Naive thymus-derived CD4-positive, alpha-beta T cell (primary cell): ENCODE data around the gene GRM8. TPM values are rescaled to one million over a fixed set of nuclear protein-coding genes. Genes with fewer than 3 reads are reported as not detected.

Source experiments
- ATAC-seq: fragments of 150-1000 bp; cut with Tn5 transposase; 2 replicates; pipeline ENCODE4 v1.10.0; 2021; ENCODE audit warnings: mild to moderate bottlenecking, moderate library complexity
- CTCF ChIA-PET: fragments of 350-600 bp; sonication (Branson Sonifier 250); formaldehyde crosslinking; loops from one replicate; lab custom pipeline; 2021; ENCODE audit warnings: antibody characterized with exemption; lab: Charles Lee
- POLR2A ChIA-PET: fragments of 350-600 bp; sonication (Branson Sonifier 250); formaldehyde crosslinking; loops from one replicate; lab custom pipeline; 2021; ENCODE audit warnings: antibody characterized with exemption, inconsistent platforms; lab: Charles Lee
- DNase-seq, 9 donors: peaks; one replicate each; pipeline versions ENCODE4 v3.0.0 to v3.0.0-alpha.2; 2020 to 2022; ENCODE audit warnings: mixed read lengths in 1 of 9
- H3K27ac ChIP-seq: one replicate; pipeline ENCODE4 v1.7.0; 2013; ENCODE audit warnings: mild to moderate bottlenecking, low read depth, low read length, moderate library complexity
- H3K27me3 ChIP-seq, 2 donors: one replicate each; pipeline ENCODE4 v1.7.0; 2013; ENCODE audit warnings: low read length in 2 of 2, mild to moderate bottlenecking in 2 of 2, moderate library complexity in 2 of 2; ENCODE audit not compliant: control insufficient read depth in 2 of 2, insufficient read depth in 2 of 2
- H3K36me3 ChIP-seq, 3 experiments: 1 replicate in 2 of 3; 2 replicates in 1 of 3; pipeline ENCODE4 v1.7.0; 2013; ENCODE audit warnings: low read length in 3 of 3, mild to moderate bottlenecking in 3 of 3, moderate library complexity in 1 of 3; ENCODE audit not compliant: insufficient read depth in 3 of 3, control insufficient read depth in 2 of 3
- H3K4me1 ChIP-seq, 2 donors: one replicate each; pipeline ENCODE4 v1.7.0; 2013; ENCODE audit warnings: low read length in 2 of 2, mild to moderate bottlenecking in 2 of 2, moderate library complexity in 1 of 2; ENCODE audit not compliant: control insufficient read depth in 2 of 2, insufficient read depth in 2 of 2
- H3K4me3 ChIP-seq: 2 replicates; pipeline ENCODE4 v1.7.0; 2013; ENCODE audit warnings: mild to moderate bottlenecking, low read length
- H3K9me3 ChIP-seq, 3 experiments: 1 replicate in 2 of 3; 2 replicates in 1 of 3; pipeline ENCODE4 v1.7.0; 2013; ENCODE audit warnings: low read length in 3 of 3; ENCODE audit not compliant: control insufficient read depth in 2 of 3
- H3K27ac Mint-ChIP-seq, 9 donors: one replicate each; pipeline ENCODE4 v1.8.0; 2020 to 2022; ENCODE audit warnings: mixed read lengths in 9 of 9, mild to moderate bottlenecking in 8 of 9, moderate library complexity in 5 of 9, inconsistent platforms in 2 of 9
- H3K27me3 Mint-ChIP-seq, 5 donors: one replicate each; pipeline ENCODE4 v1.8.0; 2021 to 2022; ENCODE audit warnings: mixed read lengths in 5 of 5, mild to moderate bottlenecking in 1 of 5
- H3K36me3 Mint-ChIP-seq, 5 donors: one replicate each; pipeline ENCODE4 v1.8.0; 2020 to 2022; ENCODE audit warnings: mixed read lengths in 5 of 5, mild to moderate bottlenecking in 3 of 5, inconsistent platforms in 1 of 5
- H3K4me1 Mint-ChIP-seq, 7 donors: one replicate each; pipeline ENCODE4 v1.8.0; 2020 to 2022; ENCODE audit warnings: mixed read lengths in 7 of 7, mild to moderate bottlenecking in 3 of 7, inconsistent platforms in 1 of 7
- H3K4me3 Mint-ChIP-seq, 10 donors: one replicate each; pipeline ENCODE4 v1.8.0; 2020 to 2022; ENCODE audit warnings: mild to moderate bottlenecking in 10 of 10, mixed read lengths in 10 of 10, moderate library complexity in 6 of 10, inconsistent platforms in 2 of 10
- H3K9me3 Mint-ChIP-seq, 11 donors: one replicate each; pipeline ENCODE4 v1.8.0; 2020 to 2022; ENCODE audit warnings: mixed read lengths in 11 of 11, mild to moderate bottlenecking in 4 of 11, inconsistent platforms in 1 of 11, moderate library complexity in 1 of 11
- intact Hi-C, 2 donors: fragments of 100-400 bp; cut with micrococcal nuclease; formaldehyde crosslinking; loops; one replicate each; pipeline ENCODE4 v1.15.1; 2023
- polyA plus RNA-seq, 2 donors: library from polyadenylated mRNA; unstranded; fragments of 300-500 nt; fragmentation: Illumina TruSeq; gene quantifications; one replicate each; pipeline ENCODE4 v1.2.3, GENCODE V29; 2021
- total RNA-seq, 6 experiments: library from RNA in 5 of 6; stranded (reverse) in 5 of 6; gene quantifications; 1 replicate in 5 of 6; 2 replicates in 1 of 6; pipeline ENCODE4 v1.2.3 and lab custom pipeline; 2021 to 2026

Gene GRM8
- total and polyA plus RNA-seq, 7 experiments from 2014 or later, result not detected

DNA sequence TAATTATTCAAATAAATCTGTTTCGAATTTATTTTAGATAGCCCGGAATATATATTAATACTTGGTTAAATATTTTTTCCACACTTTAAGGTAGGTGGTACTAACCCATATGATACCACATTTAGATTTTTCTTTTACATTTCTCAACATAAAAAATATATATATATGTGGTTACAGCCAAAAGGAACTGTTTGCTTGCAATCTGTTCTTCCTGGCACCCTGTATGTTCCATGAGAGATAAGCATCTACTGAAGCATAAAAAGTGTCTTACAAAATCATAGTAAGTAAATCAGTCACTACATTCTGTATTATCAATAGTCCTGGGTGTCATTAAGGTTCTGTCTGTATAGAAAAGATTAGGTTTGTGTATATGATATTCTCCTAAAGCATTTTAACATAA is 726.8 kb downstream of the GRM8 start:
- intact Hi-C loops, result no loop called here
- Histone ChIP-seq H3K36me3 (no peaks in the 10 kb centered on the region), H3K9me3 (no peaks in the 10 kb centered on the region), H3K4me3 (no peak overlapping the region), H3K27me3 (no peaks in the 10 kb centered on the region), H3K4me1 (no peaks in the 10 kb centered on the region), H3K27ac (no peak overlapping the region)
- peaks cover 0 to 20% (median 4%) of the 10 kb centered on the region in 11 donors for H3K9me3 Mint-ChIP-seq
- no peaks in the 10 kb centered on the region for H3K36me3 Mint-ChIP-seq
- POLR2A ChIA-PET, result no interaction called here
- H3K4me3 Mint-ChIP-seq, result no peak overlapping the region
- H3K27ac Mint-ChIP-seq, result no peak overlapping the region
- no peaks in the 10 kb centered on the region for H3K4me1 Mint-ChIP-seq
- no peaks in the 10 kb centered on the region for H3K27me3 Mint-ChIP-seq
- no peak for ATAC-seq
- CTCF ChIA-PET, result no interaction called here
- no peak for DNase-seq

DNA sequence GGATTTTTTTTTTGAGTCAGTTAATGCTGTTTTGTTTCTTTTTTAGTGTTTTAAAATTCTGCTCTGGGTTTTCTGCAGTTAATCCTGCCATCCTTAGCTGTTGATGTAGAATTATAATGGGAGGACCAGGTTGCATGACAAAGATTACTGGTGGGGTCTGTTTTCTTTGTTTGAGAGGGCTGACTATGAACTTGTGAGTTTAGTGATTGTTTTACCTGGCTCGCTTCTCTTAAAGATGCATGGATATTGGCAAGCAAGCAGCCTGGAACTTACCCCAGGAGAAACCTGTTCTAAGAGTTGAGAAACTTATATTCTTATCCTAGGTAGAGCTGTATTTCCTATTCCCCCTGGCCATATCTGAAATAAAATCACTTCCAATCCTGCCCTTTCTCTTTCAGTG is 727.8 kb downstream of the GRM8 start:
- Mint-ChIP-seq H3K27ac (no peak overlapping the region), H3K9me3 (peaks cover 0 to 20% (median 5%) of the 10 kb centered on the region in 11 donors), H3K4me1 (no peaks in the 10 kb centered on the region), H3K36me3 (no peaks in the 10 kb centered on the region), H3K4me3 (no peak overlapping the region), H3K27me3 (no peaks in the 10 kb centered on the region)
- ChIA-PET POLR2A (no interaction called here), CTCF (no interaction called here)
- intact Hi-C loops, result no loop called here
- no peak overlapping the region for H3K4me3 ChIP-seq
- H3K4me1 ChIP-seq, result no peaks in the 10 kb centered on the region
- ATAC-seq, result no peak
- no peak overlapping the region for H3K27ac ChIP-seq
- no peaks in the 10 kb centered on the region for H3K36me3 ChIP-seq
- no peaks in the 10 kb centered on the region for H3K9me3 ChIP-seq
- no peak for DNase-seq
- H3K27me3 ChIP-seq, result no peaks in the 10 kb centered on the region

DNA sequence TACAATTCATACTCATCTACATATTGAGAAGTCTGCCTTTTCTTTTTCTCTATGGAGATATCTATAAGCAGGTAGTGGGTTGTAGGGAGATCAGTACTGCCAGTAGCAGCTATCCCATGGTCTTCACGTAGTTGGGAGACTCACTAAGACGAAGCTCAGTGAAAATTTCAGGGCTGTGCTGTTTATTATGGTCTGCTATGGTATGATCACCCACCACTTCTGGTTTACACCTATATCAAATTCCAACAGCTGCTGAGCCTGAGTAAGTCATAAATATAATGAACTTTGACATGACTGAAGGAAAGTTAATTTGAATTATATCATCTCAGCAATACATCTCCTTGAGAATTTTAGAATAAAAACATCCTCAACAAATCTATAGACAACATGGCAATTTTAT is 741.7 kb downstream of the GRM8 start:
- DNase-seq, result no peak
- Histone ChIP-seq H3K4me3 (no peak overlapping the region), H3K4me1 (no peaks in the 10 kb centered on the region), H3K27me3 (no peaks in the 10 kb centered on the region), H3K36me3 (no peaks in the 10 kb centered on the region), H3K9me3 (no peaks in the 10 kb centered on the region), H3K27ac (no peak overlapping the region)
- no peak for ATAC-seq
- CTCF ChIA-PET, result no interaction called here
- intact Hi-C loops, result no loop called here
- Mint-ChIP-seq H3K27ac (no peak overlapping the region), H3K9me3 (peaks cover 0 to 13% (median 4%) of the 10 kb centered on the region in 11 donors), H3K27me3 (no peaks in the 10 kb centered on the region), H3K4me1 (no peaks in the 10 kb centered on the region), H3K4me3 (no peak overlapping the region), H3K36me3 (no peaks in the 10 kb centered on the region)
- POLR2A ChIA-PET, result no interaction called here

DNA sequence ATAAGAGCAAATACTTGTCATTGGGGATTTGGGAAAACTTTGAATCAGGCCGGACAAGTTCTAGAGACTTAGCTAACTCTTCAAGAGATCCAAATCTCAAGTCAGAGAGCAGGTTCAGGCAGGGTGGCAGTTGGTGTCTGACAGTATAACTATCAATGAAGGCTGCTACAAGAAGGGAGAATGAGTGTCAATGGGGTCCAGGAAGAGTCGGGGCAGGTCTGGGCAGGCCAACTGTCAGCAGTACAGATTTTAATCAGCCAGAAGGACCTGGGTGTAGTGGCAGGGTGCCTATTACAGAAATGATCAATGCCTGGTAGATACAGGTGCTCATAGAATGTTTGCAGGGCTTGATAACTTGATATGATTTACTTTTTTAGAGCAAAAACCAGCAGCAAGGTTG is 751.1 kb downstream of the GRM8 start:
- no peaks in the 10 kb centered on the region for H3K36me3 Mint-ChIP-seq
- H3K27ac Mint-ChIP-seq, result no peak overlapping the region
- Histone ChIP-seq H3K4me3 (no peak overlapping the region), H3K36me3 (no peaks in the 10 kb centered on the region), H3K27me3 (no peaks in the 10 kb centered on the region), H3K4me1 (no peaks in the 10 kb centered on the region), H3K27ac (no peak overlapping the region), H3K9me3 (no peaks in the 10 kb centered on the region)
- CTCF ChIA-PET, result no interaction called here
- ATAC-seq, result no peak
- POLR2A ChIA-PET, result no interaction called here
- no peak for DNase-seq
- H3K4me3 Mint-ChIP-seq, result no peak overlapping the region
- H3K27me3 Mint-ChIP-seq, result no peaks in the 10 kb centered on the region
- intact Hi-C loops, result no loop called here
- no peaks in the 10 kb centered on the region for H3K4me1 Mint-ChIP-seq
- H3K9me3 Mint-ChIP-seq, result peaks cover 0 to 20% (median 2%) of the 10 kb centered on the region in 11 donors

DNA sequence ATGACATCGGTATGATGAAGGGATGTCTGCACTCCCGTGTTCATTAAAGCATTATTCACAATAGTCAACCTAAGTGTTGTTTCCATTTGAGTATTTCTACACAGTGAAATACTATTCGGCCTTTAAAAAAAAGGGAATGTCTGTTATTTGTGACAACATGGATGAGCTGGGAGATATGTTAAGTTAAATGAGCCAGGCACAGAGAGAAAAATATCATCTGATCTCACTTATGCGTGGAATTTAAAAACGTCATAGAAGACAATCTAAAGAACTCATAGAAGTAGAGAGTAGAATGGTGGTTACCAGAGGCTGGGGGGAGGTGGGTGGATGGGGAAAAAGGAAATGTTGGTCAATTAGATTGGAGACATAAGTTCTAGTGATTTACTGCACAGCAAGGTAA is 753.3 kb downstream of the GRM8 start:
- Mint-ChIP-seq H3K36me3 (no peaks in the 10 kb centered on the region), H3K27ac (no peak overlapping the region), H3K9me3 (peaks cover 0 to 15% (median 3%) of the 10 kb centered on the region in 11 donors), H3K27me3 (no peaks in the 10 kb centered on the region), H3K4me3 (no peak overlapping the region), H3K4me1 (no peaks in the 10 kb centered on the region)
- intact Hi-C loops, result no loop called here
- Histone ChIP-seq H3K4me1 (no peaks in the 10 kb centered on the region), H3K36me3 (no peaks in the 10 kb centered on the region), H3K4me3 (no peak overlapping the region), H3K27me3 (no peaks in the 10 kb centered on the region), H3K9me3 (no peaks in the 10 kb centered on the region), H3K27ac (no peak overlapping the region)
- ATAC-seq, result no peak
- POLR2A ChIA-PET, result no interaction called here
- CTCF ChIA-PET, result no interaction called here
- no peak for DNase-seq

DNA sequence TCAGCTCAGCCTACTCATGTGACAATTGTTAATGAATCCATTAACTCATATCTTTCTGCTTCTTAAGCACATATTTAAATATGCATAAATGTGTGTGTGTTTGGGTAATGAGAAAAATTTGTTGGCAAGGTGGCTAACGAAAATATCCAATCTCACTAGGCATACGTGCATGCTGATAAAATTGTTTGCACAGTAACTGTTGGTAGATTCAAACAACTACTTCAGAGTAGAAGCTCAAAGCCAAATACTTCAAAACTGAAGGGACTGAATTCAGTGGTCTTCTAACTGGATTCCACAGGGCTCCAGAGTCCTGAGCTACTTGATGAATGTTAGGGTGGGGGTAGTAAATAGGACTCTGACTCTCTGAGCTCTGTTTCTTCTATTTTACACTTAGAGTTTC is 757.0 kb downstream of the GRM8 start:
- Mint-ChIP-seq H3K4me3 (no peak overlapping the region), H3K4me1 (no peaks in the 10 kb centered on the region), H3K27me3 (no peaks in the 10 kb centered on the region), H3K27ac (no peak overlapping the region), H3K36me3 (no peaks in the 10 kb centered on the region), H3K9me3 (peaks cover 0 to 14% (median 5%) of the 10 kb centered on the region in 11 donors)
- Histone ChIP-seq H3K9me3 (no peaks in the 10 kb centered on the region), H3K27ac (no peak overlapping the region), H3K27me3 (no peaks in the 10 kb centered on the region), H3K4me3 (no peak overlapping the region), H3K4me1 (no peaks in the 10 kb centered on the region), H3K36me3 (no peaks in the 10 kb centered on the region)
- no peak for ATAC-seq
- intact Hi-C loops, result no loop called here
- CTCF ChIA-PET, result no interaction called here
- POLR2A ChIA-PET, result no interaction called here
- DNase-seq, result no peak

DNA sequence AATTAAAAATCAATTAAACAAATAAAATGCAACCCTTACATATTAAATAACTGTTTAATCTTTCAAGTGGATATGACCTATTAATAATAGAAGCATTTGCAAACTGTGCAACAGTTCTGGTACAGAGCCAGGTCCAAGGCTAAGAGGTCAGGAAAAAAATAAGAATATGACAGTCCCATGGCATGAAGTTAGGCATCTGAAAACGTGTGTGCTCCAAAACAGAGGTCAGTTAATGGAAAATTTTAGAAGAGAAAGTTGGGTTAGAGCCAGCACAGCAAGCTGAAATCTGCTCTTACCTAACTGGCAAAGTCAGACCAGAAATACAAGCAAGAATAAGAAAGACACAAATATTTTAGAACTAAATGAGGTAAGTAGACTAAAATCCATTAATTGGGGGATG is 757.7 kb downstream of the GRM8 start:
- ATAC-seq (no peak), DNase-seq (no peak)
- no peaks in the 10 kb centered on the region for H3K9me3 ChIP-seq
- H3K36me3 Mint-ChIP-seq, result no peaks in the 10 kb centered on the region
- no peak overlapping the region for H3K27ac ChIP-seq
- ChIA-PET POLR2A (no interaction called here), CTCF (no interaction called here)
- no peaks in the 10 kb centered on the region for H3K36me3 ChIP-seq
- H3K4me1 Mint-ChIP-seq, result no peaks in the 10 kb centered on the region
- no peak overlapping the region for H3K27ac Mint-ChIP-seq
- H3K4me3 ChIP-seq, result no peak overlapping the region
- H3K4me3 Mint-ChIP-seq, result no peak overlapping the region
- H3K27me3 Mint-ChIP-seq, result no peaks in the 10 kb centered on the region
- H3K4me1 ChIP-seq, result no peaks in the 10 kb centered on the region
- no peaks in the 10 kb centered on the region for H3K27me3 ChIP-seq
- peaks cover 0 to 14% (median 5%) of the 10 kb centered on the region in 11 donors for H3K9me3 Mint-ChIP-seq
- intact Hi-C loops, result no loop called here
